ENCODE data around the gene TNFRSF4.
A peak's percentile ranks its signal among the peaks of the same experiment; 100 is the strongest.

Gene TNFRSF4

DNA sequence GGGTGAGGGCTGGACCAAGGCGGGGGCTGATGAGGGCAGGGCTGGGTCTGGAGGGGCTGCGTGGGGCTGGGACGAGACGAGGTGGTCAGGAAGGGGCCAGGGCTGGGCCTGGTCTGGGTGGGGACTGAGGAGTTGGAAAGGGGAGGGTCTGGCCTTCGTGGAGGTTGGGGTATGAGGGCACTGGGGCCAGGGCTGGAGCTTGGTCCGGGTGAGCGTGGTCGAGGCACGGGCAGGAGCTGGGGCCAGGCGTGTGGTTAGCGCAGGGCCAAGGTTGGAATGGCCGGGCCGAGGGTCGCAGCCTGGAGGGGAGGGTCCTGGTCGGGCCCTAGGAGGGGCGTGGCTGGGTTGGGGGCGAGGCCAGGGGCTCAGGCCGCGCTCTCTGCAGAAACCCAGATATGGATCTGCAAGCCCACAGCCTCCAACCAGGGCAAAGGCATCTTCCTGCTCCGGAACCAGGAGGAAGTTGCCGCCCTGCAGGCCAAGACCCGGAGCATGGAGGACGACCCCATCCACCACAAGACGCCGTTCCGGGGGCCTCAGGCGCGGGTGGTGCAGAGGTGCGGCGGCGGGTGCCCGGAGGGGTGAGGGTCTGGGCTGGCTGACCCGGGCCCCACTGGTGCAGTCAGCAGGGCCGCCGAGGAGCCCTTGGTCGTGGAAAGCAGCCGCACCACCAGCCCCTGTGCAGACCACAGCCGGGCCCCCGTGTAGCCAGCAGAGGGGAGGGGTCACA is 31.3 kb downstream of the TNFRSF4 start:
- DNase-seq (ENCODE audit: low spot score), result no peak

DNA sequence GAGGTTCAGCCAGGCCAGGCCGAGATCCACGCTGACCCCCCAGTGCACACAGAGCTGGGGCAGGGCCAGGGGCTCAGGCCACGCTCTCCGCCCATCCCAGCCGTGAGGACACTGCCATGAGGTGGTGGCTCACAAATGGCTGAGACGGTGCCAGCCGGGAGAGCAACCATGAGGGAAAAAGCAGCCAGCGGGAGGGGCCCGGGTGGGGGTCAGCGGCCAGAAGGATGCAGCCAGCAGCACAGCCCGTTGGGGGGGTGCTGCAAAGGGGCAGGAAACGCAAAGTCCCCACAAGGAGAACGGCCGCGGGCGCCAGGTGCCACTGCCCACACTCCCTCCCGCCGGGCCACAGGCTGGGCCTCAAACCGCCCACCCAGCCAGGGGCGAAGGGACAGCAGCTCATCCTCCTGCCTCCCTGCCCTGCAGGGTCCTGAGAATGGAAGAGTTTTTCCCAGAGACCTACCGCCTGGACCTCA is 32.0 kb downstream of the TNFRSF4 start:
- no peak for DNase-seq (ENCODE audit: low spot score)

DNA sequence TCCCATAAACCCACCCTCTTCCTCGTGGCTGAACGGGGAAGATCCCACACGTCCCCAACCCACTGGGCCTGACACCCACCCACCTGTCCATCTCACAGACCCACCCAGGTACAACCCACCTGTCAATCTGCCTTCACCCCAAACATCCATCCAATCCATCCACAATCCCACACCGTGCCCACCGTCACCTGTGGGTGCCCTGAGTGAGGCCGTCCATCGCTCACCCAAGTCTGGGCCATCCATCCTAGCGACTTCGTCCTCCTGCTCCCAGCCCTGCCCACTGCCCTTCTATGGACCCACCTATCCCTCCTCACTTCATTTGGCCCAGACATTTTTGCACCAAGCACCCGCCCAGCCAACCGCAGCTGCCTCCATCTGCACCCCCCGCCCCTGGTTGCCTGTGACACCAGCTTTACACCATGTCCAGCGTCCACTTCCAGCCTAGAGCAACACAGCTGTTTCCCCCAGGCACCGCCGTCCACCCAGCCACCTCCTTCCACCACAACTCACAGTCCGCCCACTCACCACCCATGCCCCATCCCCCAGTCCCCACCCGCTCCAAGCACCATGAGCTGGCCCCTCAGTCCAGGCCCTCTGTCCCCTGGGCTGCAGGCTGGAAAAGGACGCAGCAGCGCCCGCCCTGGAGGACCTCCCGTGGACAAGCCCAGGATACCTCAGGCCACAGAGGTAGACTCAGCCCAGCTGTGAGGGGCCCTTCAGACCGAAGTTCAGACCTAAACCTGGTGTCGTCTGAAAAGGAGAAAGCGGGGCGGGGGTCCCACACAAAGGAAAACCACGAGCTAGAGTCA is 32.6 kb downstream of the TNFRSF4 start:
- no peak for DNase-seq (ENCODE audit: low spot score)

DNA sequence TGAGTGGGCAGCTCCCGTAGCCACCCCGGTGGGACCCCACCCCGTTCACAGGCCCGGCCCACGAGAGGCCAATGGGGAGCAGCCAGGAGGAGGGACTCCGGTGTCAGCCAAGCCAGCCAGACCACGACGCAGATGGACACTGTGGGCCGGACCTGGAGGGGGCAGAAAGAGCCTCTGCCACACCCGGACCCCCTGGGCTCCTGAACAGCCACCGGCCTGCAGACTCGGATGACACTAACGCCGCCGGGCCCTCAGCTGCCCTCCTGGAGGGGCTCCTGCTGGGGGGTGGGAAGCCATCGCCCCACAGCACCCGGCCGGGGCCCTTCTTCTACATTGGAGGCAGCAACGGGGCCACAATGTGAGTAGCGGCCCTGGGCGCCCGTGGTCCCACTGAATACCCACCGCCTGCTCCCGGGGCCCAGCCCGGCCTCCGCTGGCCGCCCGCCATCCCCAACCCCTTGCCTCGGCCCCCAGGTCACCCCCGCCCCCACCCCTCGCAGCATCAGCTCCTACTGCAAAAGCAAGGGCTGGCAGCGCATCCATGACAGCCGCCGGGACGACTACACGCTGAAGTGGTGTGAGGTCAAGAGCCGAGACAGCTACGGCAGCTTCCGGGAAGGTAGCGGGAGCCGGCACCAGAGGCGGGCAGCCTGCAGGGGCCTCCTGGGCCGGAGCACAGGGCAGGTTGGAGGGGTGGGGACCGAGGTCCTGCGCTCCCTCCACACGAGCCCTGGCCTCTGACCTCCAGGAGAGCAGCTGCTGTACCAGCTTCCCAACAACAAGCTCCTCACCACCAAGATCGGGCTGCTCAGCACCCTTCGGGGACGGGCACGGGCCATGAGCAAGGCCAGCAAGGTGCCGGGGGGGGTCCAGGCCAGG is 33.7 kb downstream of the TNFRSF4 start:
- no peak for DNase-seq (ENCODE audit: low spot score)

DNA sequence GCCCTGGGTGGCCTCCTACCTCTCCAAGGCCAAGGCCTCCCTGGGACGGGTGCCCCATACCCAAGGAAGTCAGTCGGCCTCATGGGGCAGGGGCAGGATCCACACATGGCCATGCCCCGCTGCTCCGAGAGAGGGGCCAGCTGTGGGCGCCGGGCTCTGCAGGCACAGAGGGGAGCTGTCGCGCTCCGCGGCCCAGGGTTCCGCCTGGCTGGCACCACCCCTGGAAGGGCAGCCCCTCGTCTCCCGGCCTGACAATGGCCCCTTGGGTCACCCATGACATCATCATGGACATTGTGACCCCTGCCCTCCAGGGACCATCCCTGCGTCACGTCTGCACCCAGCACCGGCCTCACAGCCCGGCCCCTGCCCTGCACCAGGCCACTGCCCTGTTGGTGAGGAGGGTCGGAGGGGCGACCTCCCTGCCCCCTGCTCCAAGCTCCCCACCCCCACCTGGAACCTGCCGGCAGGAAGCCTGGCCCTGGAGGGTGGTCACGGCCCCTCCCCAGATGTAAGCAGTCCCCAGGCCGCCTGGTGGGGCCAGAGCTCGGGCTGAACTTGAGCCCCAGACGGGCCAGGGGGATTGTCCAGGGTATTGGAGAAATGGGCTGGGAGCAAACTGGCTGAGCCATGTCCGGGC is 34.5 kb downstream of the TNFRSF4 start:
- DNase-seq (ENCODE audit: low spot score), result no peak

DNA sequence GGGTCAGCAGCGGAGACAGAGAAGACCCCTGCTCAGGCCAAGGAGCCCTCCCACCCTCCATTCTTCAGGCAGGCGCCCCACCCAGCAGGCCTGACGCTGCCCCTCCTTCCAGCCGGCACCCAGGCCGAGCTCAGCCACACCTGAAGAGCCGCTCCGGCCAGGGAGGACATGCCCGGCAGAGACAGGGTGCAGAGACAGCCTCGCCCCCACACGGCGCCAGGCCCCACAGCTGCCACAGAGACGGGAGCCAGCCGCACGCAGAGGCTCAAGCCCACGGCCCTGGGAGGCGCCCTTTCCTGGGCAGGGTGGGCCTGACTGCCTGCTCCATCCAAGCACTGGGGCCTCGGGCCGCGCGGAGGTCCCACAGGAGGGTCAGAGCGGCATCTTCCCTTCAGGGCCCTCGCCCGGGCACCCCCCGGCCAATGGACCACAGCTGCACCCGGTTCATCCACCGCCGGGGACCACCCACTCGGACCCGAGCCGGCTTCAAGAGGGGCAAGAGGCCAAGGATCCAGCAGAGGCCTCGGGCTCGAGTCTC is 35.1 kb downstream of the TNFRSF4 start:
- no peak for DNase-seq (ENCODE audit: low spot score)

DNA sequence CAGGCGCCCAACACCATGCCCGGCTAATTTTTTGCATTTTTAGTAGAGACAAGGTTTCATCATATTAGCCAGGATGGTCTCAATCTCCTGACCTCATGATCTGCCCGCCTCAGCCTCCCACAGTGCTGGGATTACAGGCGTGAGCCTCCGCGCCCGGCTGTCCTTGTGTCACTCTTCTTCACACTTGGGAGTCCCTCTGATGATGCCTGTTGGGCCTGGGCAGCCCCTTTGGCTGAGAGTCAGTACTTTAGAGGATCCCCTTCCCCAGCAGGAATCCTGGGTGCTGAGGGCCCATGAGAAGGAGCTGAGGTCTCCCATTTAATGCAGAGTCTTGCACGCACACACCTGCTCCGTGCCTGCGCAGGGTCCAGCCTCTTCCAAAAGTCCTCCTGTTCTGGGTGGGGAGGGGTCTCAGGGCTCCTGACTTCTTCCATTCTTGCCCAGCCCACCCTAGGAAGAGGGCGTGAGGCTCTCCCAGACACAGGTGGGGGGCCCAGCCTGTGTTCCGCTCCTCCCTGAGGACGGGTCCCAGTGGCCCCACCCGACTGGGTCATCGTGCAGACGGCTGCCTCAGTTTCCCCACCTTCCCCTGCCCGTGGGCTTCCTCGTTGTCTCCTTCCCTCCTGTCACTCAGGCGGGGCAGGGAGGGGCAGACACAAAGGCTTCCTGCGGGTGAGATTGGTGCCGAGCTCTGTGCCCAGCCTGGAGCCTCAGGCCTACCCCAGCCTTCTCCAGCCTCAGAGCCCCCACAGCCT is 36.3 kb downstream of the TNFRSF4 start:
- no peak for DNase-seq (ENCODE audit: low spot score)

DNA sequence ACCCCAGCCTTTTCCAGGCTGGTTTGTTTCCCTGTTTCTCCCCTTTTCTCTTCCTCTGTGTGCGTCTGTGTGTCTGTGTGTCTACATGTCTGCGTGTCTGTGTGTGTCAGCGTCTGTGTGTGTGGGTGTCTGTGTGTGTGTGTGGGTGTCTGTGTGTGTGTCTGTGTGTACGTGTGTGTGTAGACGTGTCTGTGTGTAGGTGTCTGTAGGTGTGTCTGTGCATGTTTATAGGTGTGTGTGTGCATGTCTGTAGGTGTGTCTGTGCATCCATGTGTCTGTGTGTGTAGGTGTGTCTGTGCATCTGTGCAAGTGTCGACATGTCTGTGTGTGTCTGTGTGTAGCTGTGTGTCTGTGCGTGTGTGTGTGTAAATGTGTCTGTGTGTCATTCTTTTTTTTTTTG is 37.0 kb downstream of the TNFRSF4 start:
- DNase-seq (ENCODE audit: low spot score), result no peak

DNA sequence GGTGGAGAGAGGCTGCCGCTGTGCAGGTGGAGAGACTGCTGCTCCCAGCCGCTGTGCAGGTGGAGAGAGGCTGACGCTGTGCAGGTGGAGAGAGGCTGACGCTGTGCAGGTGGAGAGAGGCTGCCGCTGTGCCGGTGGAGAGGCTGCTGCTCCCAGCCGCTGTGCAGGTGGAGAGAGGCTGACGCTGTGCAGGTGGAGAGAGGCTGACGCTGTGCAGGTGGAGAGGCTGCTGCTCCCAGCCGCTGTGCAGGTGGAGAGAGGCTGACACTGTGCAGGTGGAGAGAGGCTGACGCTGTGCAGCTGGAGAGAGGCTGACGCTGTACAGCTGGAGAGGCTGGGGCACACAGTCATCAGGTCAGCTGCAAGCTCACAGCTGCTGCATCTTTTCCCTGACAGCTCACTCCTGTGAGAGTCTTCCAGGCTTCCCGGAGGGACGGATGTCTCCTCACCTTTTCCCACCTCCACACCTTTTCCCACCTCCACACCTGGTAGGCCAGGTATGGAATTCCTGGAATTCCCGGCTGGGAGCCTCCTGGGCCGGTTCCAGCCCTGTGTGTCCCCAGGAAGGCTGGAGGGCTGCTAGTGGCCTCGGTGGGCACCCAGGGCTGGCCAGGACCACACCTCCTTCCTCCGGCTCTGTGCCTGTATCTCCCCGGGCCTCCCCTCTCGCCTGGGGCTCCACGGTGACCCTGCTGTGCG is 37.7 kb downstream of the TNFRSF4 start:
- peak; percentile 65 for DNase-seq (ENCODE audit: low spot score)

DNA sequence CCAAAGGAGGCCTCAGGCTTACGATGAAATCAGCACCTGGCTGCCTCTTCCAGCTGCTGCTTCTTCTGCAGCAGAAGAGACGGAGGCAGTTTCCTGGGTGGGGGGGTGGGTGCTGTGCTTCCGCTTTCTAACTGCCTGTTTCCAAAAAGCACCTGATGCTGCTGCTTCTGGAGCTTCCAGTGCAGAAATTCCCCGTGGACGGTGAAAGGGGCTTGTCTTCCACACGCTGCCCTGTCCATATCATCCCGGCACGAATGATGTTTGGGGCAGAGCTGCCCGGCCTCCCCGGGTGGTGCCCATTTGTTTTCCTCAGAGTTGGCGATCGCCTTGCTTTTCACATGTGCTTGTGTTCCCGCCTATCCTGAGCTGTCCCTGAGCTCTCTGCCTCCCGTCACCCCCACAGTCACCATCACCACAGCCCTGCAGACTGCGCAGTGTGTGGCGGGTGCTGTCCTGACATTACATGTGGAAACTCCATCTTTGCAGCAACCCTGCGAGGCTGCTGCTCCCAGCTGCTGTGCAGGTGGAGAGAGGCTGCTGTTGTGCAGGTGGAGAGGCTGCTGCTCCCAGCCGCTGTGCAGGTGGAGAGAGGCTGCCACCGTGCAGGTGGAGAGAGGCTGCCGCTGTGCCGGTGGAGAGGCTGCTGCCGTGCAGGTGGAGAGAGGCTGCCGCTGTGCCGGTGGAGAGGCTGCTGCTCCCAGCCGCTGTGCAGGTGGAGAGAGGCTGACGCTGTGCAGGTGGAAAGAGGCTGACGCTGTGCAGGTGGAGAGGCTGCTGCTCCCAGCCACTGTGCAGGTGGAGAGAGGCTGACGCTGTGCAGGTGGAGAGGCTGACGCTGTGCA is 38.5 kb downstream of the TNFRSF4 start:
- no peak for DNase-seq (ENCODE audit: low spot score)

DNA sequence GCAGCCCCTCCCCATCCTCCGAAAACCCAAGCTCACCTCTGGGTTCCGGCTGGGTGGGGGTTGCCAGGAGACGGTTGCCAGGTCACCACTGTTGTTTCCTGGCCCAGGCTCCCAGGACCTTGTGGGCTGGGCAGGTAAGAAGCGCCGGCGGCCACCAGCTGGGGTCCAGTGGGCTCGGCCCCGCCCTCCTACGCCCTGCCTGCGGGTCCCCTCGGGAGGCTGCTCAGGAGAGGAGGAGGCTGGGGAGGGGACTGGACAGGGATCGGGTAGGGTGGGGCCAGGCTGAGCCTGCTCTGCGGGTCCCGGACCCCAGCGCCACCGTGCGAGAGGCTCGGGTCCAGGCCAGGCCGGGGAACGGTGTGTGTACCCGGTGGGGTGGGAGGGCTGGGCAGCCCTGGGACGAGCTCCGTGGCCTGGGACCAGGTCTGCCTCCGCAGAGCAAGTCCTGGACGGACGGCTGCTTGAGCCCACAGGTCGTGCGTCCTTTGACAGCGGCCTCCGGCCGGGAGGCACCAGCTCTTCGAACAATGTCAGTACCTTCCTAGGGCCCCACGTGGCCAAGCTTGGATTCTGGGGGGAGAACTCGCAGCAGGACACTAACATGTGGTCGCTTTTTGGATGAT is 40.0 kb downstream of the TNFRSF4 start, which contains the start of gene TTLL10:
TTLL10 (plus strand) TSS at position 88 of the 623 bp plus-strand sequence. CDS start 5,336 bp downstream, outside the sequence.
- no peak for DNase-seq (ENCODE audit: low spot score)

DNA sequence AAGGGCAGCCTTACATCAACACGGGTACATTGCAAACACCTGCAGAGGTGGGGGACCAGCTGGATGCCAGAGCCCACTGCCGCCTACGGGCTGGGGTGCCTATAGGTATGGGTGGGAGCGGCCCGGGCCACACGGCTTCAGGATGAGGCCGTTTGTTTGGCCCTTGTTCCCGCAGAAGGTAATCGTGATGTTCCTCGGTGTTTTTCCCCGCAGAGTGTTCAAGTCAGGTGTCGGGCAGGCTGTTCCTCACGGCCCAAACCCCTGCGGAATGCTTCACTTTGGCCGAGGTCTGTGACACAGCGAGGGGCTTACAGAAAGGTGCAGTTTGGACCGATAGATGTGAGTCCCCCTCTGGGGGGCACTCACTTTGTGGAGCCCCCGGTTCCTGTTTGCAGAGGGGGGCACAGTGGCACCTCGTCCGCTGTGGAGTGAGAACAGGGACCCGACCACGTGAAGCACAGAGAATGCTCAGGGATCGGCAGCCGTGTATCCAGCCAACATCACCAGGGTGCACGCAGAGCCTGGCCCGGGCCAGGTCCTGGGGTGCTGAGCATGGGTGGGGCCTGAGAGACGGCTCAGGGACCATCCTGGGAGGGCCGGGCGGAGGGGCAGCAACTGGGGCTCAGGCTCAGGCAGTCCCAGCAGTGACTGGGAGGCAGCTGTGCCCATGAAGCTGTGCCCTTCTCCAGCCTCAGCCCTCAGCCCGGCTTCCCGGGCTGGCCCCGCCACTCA is 40.7 kb downstream of the TNFRSF4 start:
- no peak for DNase-seq (ENCODE audit: low spot score)

DNA sequence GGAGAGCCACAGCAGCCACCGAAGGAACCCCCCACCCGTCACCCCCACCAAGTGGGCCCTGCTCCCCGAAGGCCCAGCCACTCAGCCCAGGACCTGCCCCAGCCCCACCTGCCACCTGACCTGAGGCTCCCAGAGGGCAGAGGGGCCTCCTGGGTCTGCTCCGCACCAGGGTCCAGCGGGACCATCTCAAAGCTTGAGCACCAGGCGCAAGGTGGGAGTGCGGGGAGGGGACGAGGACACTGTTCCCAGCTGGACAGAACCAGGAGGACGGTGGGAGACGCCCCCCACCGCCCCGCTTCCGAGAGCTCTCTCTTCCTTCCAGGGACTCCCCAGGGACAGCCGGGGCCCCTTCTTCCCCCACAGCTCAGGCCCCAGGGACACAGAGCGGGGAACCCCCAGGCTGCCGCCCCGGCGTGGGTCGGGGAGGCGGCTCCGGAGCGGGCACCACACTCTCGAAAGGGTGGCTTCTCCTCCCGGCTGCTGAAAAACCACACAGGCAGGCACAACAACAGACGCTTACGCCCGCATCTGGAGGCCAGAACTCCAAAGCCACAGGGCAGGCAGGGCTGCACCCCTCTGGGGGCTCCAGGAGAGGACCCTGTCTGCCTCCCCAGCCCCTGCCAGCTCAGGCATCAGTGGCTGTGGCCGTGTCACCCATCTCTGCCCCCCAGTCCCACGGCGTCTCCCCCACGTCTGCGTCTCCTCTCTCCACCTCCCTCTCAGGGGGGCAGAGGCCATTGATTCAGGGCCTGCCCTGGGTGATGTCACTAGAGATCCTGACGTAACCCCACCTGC is 42.2 kb downstream of the TNFRSF4 start:
- DNase-seq (ENCODE audit: low spot score), result no peak

DNA sequence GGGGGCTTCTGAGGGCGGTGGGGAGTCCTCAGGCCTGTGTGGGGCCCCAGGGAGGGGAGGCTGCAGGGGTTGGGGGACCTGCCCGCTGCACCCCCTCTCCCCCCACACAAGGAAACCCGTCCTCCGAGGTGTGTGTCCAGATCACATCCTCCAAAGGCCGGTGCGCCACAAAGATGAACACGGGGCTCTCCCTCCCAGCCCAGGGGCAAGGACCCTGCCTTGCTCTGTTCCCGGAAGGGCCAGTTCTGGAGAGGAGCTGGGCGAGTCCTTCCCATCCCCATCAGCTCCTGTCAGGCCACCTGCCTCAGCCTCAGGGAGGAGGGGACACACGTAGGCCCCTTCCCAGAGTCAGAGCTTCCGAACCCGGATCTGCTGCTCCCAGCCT is 42.8 kb downstream of the TNFRSF4 start:
- no peak for DNase-seq (ENCODE audit: low spot score)

DNA sequence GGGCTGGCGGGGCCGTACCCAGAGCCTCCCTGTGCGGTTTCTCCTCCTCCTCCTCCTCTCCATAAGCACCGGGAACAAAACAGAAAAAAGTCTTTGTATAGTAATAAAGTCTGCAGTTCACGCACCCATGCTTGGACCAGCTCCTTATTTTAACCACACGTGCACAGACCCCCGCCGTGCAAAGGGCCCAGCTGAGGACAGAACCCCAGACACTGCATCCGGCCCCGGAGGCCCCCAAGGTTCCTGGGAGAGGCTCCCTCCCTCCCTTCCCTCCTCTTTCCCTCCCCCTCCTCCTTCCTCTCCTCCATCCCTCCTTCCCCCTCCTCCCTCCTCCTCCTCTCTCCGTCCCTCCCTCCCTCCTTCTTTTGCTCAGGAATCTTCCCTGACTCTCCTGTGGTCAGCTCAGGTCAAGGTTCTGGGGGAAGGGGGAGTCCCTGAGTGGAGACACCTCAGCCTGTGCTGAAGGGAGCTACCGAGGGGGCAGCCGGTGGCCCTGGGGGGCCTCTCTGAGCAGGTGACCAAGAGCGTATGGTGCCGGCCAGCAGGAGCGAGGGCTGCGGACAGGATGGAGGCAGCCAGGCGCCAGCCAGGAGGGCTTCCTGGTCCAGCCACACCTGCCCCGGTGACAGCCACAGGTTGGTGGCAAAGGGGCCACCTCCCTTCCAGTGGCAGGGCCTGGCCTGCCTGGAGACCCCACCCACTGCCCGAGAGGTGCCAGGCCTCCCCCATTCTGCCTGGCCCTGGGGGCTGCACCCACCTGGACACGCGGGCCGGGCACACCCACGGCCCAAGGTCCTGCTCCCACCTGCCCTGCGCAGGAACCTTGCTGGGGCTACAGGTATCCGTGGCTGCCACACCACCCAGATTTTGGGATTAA is 43.5 kb downstream of the TNFRSF4 start:
- peak; percentile 63 for DNase-seq (ENCODE audit: low spot score)
